HT-29 (cell line): ENCODE data around the gene MCRIP2. TPM values are rescaled to one million over a fixed set of nuclear protein-coding genes. Genes with fewer than 3 reads are reported as not detected.

ENCODE experiments used
- DNase-seq: peaks from one replicate; pipeline ENCODE4 v3.0.0-alpha.2; 2015; ENCODE audit warnings: low spot score
- total RNA-seq: library from RNA; depleted of rRNA; stranded (reverse); fragments of >200 nt; shearing (Covaris generic); gene quantifications from 2 replicates; pipeline ENCODE4 v1.2.3, GENCODE V29; 2014

MCRIP2 gene
- total RNA-seq, 1 experiment from 2014 or later: 198 TPM

DNA sequence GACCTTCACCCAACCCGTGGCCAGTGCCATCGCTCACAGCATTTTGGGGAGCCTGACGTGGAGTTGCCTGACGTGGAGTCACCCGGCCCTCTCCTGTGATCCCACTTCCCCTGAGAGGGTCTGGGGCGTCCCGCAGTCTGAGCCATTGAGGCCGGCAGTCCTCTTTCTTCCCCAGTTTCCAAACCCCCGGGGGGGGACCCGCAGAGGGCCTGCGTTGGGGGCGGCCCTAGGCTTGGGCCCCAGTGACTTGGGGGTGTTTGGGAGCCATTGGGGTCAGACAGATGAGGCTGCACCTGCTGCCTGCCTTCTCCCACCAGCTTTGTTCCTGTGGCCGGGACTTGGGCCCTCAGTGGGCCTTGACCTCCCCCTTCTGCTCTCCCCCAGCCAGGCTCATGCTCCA lies 28.0 kb downstream of the MCRIP2 start:
- no peak for DNase-seq

DNA sequence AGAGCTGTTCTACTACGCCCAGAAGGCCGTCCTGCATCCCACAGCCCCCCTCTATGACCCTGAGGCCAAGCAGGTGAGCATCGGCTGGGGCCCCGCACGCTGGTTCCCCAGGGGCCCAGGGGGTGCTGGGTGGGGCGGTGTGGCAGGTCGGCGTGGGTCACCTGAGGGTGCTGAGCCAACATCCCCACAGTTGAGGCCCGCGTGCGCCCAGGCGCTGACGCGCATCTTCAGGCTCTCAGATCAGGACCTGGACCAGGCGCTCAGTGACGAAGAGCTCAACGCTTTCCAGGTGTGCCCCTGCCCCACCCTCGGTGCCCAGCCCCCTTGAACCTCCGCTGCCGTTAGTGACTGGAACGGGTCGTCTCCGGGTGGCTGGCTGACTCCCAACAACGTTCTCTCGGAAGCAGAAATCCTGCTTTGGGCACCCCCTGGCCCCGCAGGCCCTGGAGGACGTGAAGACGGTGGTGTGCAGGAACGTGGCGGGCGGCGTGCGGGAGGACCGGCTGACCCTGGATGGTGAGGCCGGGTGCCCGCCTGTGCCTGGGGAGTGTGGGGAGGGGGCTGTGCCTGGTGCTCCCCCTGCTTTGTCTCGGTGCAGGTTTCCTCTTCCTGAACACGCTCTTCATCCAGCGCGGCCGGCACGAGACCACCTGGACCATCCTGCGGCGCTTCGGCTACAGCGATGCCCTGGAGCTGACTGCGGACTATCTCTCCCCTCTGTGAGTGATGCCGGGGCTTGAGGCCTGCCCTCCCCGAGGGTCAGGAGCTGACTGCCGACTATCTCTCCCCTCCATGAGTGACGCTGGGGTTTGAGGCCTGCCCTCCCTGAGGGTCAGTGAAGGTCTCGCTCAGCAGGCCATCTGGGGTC lies 29.1 kb downstream of the MCRIP2 start:
- no peak for DNase-seq

DNA sequence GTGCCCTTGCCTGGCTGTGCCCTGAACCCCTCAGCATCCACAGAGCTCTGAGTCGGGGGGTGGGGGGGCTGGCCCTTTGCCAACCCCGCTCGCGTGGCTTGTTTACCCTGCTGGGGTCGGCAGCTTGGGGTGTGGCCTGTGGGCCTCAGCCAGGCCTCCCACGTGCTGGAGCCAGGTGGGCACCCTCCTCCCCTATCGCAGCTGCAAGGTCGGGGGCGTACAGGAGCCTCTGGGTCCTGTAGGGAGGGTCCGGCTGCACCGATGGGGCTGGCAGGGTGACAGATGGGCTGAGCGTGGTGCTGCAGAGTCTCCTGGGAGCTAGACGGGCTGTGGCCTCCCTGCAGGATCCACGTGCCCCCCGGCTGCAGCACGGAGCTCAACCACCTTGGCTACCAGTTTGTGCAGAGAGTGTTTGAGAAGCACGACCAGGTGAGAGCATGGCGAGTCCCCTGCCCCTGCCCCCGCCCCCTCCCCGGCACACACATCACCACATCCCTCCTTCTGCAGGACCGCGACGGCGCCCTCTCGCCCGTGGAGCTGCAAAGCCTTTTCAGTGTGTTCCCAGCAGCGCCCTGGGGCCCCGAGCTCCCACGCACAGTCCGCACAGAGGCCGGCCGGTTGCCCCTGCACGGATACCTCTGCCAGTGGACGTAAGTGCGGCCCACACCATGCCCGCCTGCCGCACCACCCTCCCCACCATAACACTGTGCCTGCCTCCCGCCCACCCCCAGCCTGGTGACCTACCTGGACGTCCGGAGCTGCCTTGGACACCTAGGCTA lies 29.9 kb downstream of the MCRIP2 start:
- no peak for DNase-seq

DNA sequence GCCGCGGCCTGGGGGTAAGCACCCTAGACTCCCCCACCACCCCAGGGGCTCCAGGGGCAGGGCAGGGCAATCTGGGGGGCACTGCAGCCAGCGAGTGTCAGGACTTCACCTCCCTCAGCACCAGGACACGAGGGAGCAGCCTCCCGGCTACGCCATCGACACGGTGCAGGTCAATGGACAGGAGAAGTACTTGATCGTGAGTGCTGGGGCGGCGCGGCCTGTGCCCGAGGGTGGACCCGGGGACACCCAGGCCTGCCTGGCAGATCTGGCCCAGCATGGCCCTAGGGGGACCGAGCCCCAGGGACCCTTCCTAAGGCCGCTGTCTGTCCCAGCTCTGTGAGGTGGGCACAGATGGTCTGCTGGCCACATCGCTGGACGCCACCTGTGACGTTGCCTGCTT lies 30.7 kb downstream of the MCRIP2 start:
- DNase-seq: no peak

DNA sequence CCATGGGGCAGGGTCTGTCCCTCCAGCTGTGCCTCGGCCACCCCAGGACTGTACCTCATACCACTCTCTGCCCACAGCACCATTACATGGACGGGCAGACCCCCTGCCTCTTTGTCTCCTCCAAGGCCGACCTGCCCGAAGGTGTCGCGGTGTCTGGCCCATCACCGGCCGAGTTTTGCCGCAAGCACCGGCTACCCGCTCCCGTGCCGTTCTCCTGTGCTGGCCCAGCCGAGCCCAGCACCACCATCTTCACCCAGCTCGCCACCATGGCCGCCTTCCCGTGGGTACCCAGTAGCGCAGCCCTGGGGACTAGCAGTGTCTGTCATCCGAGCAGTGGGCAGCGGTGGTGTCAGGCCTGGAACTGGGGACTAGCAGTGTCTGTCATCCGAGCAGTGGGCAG lies 31.2 kb downstream of the MCRIP2 start:
- no peak for DNase-seq

DNA sequence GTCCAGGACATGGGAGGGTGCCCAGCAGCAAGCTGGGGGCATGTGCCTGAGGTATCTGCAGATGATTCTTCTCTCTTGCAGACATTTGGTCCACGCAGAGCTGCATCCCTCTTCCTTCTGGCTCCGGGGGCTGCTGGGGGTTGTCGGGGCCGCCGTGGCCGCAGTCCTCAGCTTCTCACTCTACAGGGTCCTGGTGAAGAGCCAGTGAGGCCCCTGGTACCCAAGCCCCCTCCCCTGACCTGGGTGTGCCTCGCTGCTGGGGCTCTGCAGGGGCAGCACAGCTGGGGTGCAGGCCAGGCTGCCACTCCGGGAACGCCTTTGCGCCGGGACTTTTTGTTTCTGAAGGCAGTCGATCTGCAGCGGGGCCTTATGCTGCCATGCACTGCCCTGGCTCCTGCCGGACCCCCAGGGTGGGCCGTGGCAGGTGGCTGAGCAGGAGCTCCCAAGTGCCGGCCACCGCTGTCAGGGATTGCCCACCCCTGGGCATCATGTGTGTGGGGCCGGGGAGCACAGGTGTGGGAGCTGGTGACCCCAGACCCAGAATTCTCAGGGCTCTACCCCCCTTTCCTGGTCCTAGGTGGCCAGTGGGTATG lies 31.9 kb downstream of the MCRIP2 start:
- DNase-seq: no peak

DNA sequence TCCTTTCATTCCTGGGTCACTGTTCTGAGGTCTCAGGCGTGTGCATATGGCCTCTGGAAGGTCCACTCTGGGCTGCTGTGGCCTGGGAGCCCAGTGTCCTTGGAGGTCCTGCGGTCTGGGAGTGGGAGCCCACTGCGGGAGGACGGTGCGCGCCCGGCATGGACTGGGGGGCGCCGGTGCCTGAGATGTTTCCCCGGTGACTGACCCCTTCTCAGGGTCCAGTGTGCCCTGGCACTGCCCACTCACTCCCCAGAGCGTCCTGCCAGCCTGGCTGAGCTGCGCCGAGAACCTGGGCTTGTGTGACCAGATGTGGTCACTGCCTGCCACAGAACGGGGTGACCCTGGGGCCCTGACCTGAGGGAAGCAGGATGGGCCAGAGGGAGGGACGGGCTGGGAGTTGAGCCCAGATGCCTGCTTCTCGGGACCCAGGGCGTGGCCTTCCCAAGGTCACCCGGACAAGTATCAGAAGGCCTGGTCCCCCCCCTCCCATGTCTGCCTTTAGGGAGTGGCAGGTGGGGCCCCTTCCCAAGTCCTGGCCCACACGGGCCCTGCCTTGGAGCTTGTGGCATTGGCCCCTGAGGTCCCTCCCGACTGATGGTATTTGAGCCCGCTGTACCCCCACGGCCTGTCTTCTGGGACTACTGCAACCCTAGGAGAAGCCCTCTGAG lies 32.7 kb downstream of the MCRIP2 start:
- no peak for DNase-seq

DNA sequence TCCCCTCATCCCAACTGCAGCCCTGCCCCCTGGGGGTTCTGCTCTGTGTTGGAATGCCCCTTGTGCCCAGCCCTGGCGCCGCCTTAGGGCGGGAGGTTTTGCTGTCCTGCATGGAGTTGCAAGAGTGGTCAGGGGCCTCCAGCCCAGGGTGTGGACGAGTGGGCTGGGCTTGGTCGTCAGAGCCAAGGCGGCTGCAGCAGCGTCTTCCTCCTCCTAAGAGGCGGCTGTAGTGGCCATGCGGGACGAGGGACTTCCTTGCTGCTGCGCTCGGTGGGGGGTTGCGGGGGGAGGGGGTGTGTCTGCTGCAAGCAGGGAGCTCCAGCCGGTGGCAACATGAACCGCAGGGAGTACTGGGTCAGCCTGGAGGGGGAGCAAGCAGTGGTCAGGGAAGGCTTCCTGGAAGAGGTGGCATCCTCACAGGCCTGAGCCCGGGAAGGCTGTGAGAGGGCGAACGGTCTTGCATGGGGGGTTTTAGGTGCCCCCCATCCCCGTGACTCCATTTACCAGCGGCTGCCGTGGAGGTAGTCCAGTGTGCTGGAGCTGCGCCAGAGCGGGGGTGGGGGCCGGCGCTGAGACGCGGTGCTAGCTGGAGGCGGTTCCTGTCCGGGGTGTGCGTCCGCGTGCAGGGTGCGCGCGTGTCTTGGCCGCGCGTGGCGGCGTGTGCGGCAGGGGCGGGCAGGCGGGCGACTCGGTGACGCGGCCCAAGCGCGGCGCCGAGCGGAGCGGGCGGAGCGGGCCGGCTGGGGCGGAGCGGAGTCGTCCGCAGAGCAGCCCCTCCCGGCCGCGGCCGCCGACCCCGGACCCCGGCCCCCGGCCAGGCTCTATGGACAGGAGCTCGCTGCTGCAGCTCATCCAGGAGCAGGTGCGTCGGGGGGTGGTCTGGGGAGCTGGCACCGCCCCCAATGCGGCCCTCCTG lies 33.6 kb downstream of the MCRIP2 start, which contains the start of gene RHBDL1:
Gene RHBDL1 (plus strand): TSS at position 704 of the 916 bp plus-strand sequence. CDS start 120 bp downstream, at position 824.
- DNase-seq: peak; percentile 42

DNA sequence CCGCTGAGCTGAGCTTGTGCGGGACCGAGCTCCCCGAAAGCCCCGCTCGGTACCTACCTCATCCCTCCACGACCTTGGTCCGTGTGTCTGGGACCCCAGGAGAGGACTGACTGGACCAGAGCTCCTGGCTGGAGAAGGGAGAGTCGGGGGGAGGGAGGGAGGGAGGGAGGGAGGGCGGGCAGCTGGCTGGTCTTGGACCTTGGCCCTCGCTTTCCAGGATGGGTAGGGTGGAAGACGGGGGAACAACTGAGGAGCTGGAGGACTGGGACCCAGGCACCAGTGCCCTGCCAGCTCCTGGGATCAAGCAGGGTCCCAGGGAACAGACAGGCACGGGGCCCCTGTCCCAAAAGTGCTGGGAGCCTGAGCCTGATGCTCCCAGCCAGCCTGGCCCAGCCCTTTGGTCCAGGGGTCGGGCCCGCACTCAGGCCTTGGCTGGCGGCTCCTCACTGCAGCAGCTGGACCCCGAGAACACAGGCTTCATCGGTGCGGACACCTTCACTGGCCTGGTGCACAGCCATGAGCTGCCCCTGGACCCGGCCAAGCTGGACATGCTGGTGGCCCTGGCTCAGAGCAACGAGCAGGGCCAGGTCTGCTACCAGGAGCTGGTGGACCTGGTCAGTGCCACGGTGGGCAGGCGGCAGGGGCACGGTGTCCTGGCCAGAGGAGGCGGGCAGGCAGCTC lies 34.4 kb downstream of the MCRIP2 start:
- peak; percentile 16 for DNase-seq

DNA sequence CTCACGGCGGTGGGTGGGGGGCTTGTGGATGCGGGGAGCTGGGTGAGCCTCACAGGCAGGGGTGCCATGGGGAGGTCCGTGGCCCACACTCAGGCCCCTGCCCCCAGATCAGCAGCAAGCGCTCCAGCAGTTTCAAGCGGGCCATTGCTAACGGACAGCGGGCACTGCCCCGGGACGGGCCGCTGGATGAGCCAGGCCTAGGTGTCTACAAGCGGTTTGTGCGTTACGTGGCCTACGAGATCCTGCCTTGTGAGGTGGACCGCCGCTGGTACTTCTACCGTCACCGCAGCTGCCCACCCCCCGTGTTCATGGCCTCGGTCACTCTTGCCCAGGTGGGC lies 34.9 kb downstream of the MCRIP2 start:
- no peak for DNase-seq

DNA sequence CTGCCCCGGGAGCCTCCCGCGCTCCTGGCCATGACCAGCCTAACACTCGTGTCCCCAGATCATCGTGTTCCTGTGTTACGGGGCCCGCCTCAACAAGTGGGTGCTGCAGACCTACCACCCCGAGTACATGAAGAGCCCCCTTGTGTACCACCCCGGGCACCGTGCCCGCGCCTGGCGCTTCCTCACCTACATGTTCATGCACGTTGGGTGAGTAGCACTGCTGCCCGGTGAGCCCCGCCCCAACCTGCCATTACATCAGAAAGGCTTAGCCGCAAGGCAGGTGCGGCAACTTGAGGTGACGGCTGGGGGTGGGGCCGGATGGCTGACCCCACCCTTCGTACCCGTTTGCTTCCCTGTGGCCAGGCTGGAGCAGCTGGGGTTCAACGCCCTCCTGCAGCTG lies 35.3 kb downstream of the MCRIP2 start:
- peak; percentile 76 for DNase-seq

DNA sequence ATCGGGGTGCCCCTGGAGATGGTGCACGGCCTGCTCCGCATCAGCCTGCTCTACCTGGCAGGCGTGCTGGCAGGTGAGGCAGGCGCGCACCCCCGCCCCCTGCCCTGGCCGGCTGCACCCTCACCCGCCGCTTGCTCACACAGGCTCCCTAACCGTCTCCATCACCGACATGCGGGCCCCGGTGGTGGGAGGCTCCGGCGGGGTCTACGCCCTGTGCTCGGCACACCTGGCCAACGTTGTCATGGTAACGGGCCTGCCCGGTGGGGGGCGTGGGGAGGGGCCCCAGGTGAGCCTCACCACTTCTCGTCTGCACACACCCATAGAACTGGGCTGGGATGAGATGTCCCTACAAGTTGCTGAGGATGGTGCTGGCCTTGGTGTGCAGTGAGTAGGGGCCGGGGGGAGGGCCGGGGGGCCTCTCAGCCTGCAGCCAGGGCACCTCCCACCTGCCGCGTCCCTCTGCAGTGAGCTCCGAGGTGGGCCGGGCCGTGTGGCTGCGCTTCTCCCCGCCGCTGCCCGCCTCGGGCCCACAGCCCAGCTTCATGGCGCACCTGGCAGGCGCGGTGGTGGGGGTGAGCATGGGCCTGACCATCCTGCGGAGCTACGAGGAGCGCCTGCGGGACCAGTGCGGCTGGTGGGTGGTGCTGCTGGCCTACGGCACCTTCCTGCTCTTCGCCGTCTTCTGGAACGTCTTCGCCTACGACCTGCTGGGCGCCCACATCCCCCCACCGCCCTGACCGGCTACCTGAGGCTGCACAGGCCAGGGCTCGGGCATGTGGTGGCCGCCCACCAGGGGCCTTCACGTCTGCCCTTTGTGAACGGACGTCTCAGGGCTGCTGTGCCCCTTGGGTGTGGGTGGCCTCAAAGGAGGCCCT lies 35.9 kb downstream of the MCRIP2 start:
- DNase-seq: no peak

DNA sequence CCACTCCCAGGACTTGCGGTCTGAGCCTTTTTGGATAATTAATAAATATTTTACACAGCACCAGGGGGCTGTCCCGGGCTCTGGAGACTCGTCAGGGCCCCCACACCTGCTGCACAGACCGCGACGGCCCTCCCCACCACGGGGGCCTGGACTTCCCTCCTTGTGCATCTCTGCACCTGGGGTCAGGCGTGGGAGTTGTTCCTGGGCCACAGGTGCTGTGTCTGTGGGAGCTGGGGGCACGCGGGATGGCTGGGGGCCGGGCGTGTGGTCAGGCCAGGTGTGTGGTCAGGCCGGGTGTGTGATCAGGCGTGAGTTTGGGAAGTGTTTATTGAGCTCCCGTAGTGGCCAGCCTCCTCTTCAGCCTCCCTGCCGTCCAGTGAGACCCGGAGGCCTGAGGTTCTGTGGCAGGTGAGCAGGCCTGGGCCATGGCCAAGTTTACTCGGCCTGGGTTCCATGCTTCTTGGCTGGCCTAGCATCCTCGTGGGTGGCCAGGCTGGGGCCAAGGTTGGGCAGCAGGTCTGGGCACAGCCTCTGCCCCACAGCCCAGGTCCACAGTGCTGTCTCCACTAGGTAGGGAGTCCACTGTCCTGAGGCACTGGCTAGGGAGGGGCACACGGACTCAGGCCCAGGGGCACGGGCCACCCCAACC lies 36.7 kb downstream of the MCRIP2 start:
- DNase-seq: no peak

DNA sequence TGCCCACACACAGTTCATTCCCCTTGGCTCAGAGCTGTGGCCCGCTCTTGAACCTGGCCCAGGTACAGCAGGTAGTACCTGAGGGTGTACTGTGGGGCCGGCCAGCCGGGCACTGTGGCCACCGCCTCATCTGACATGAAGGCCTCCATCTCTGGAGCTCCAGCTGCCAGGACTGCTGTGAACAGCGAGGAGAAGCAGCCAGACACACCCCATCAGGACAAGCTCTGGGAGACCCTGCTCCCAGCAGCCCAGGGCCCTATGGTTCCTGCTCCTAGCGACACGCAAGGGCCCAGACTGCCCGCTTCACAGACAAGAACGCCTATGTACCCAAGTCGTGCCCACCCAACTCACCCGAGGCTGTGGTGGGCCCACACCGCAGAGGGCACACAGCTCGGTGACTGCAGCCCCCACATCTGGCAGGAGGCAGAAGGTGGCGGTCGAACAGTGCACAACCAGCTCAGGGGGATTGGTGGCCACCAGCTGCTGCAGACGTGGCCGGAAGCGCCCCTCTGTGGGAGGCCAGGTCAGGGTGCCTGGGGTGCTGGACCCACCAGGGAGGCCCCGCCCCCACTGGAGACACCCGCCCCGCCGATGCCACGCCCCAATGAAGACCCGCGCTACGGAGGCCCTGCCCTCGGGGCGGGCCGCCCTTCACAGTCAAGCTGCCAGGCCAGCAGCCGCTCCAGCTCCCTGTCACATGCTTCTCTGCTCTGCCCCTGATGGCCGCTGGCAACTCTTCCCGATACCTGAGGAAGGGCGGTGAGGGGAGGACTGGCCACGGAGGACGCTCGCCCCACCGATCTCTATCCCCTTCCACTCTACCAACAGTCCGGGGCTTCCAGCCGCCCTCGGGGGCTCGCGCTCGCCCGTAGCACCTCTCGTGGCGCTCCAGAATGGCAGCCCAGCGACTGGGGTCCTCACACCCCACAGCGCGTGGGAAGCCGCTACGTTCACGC lies 37.5 kb downstream of the MCRIP2 start:
- peak; percentile 77 for DNase-seq

DNA sequence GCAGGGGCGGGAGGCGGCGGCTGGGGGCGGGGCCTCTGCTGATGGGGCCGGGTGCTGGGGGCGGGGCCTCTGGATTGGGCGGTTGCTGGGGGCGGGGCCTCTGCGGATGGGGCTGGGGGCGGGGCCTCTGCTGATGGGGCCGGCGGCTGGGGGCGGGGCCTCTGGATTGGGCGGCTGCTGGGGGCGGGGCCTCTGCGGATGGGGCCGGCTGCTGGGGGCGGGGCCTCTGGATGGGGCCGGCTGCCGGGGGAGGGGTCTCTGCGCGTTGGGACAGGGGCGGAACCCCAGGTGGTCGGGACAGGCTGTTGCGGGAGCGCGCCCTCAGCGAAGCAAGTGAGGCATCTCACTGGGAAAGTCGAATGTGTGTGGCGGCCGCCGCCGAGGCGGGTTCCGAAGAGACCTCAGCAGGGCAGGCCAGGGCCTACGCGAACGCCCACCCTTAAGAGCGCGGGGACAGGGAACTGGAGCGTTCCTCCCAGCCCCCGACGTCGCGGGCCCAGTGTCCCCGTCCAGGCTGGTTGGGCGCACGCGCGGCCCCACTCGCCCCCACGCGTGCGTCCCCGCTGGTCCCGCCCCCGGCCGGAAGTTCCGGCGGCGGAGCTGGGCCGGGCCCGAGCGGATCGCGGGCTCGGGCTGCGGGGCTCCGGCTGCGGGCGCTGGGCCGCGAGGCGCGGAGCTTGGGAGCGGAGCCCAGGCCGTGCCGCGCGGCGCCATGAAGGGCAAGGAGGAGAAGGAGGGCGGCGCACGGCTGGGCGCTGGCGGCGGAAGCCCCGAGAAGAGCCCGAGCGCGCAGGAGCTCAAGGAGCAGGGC lies 38.4 kb downstream of the MCRIP2 start, which contains the start of gene STUB1:
Gene STUB1 (plus strand): TSS at position 597 of the 811 bp plus-strand sequence. CDS start 116 bp downstream, at position 713.
- peak; percentile 81 for DNase-seq

DNA sequence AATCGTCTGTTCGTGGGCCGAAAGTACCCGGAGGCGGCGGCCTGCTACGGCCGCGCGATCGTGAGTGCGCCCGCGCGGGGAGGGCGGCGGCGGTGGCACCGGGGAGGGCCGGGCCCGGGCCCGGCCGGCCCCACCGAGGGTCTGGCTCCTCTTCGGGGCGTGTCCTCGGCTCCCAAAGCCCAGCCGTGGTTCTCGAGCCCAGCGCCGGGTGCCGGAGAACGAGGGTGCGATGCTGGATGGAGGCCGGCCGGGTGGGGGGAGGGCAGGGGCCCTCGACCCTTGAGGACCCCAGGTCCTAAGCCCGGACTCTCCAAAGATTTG lies 39.0 kb downstream of the MCRIP2 start:
- DNase-seq: no peak
